K562 (cell line): ENCODE data around the gene RGMB. TPM values are rescaled to one million over a fixed set of nuclear protein-coding genes. Genes with fewer than 3 reads are reported as not detected.

Experiments used
- ATAC-seq: fragments of 200-7000 bp; cut with Tn5 transposase; 3 replicates; pipeline ENCODE4 v1.9.1; 2020; ENCODE audit warnings: moderate library complexity
- BruUV-seq: library from RNA; stranded (reverse); fragments of 400-500 nt; replicated peaks from 2 replicates; lab custom pipeline; 2021; lab: Mats Ljungman, UMichigan
- CTCF ChIA-PET: fragments of 300-600 bp; formaldehyde crosslinking; extraction: SDS; loops from one replicate; lab custom pipeline; 2021; ENCODE audit warnings: low intra/inter-chr PET ratio; lab: Yijun Ruan, JAX
- POLR2A ChIA-PET: fragments of 300-600, 350-650 bp; sonication (Branson Sonifier 250); formaldehyde crosslinking; extraction: SDS; loops from one replicate; lab custom pipeline; 2021; ENCODE audit warnings: antibody characterized with exemption, inconsistent platforms; lab: Yijun Ruan, JAX
- DNase-seq, 4 experiments: peaks; one replicate each; pipeline versions ENCODE4 v3.0.0 to v3.0.0-alpha.2; 2011 to 2018; ENCODE audit warnings: low spot score in 3 of 4, mixed read lengths in 3 of 4; ENCODE audit errors: extremely low read depth in 1 of 4
- FAIRE-seq: peaks from 2 replicates; lab custom pipeline; 2011; peaks lifted over from hg19 to GRCh38; lab: Jason Lieb, UNC
- H2AFZ ChIP-seq: 2 replicates; pipeline ENCODE4 v1.6.0; 2011; ENCODE audit warnings: low read depth, low read length, control low read depth, inconsistent platforms
- H3K27ac ChIP-seq: fragments of 200-600 bp; 3 replicates; pipeline ENCODE4 v1.8.0; 2011; ENCODE audit warnings: low read depth, mild to moderate bottlenecking, control low read depth, inconsistent platforms, low read length, moderate library complexity, mixed read lengths; ENCODE audit errors: extremely low read depth
- H3K27me3 ChIP-seq, 2 experiments: fragments of 300-600 bp in 1 of 2; 2 replicates in 1 of 2; 3 replicates in 1 of 2; pipeline versions ENCODE4 v1.6.0 to v1.8.0; 2011; ENCODE audit warnings: inconsistent platforms in 2 of 2, low read length in 2 of 2, mild to moderate bottlenecking in 1 of 2, mixed read lengths in 1 of 2, moderate library complexity in 1 of 2; ENCODE audit not compliant: control insufficient read depth in 2 of 2, insufficient read depth in 2 of 2
- H3K36me3 ChIP-seq: fragments of 300-600 bp; 3 replicates; pipeline ENCODE4 v1.8.0; 2011; ENCODE audit warnings: mild to moderate bottlenecking, low read length, inconsistent platforms; ENCODE audit not compliant: control insufficient read depth, insufficient read depth
- H3K4me1 ChIP-seq, 2 experiments: fragments of 200-600 bp in 1 of 2; replicated peaks in 1 of 2; 2 replicates in 1 of 2; 3 replicates in 1 of 2; pipeline versions ENCODE4 v1.5.1 to v1.8.0; 2011; ENCODE audit warnings: inconsistent platforms in 2 of 2, low read length in 2 of 2, mild to moderate bottlenecking in 1 of 2, mixed read lengths in 1 of 2, moderate library complexity in 1 of 2; ENCODE audit not compliant: control insufficient read depth in 2 of 2, insufficient read depth in 2 of 2
- H3K4me2 ChIP-seq: 2 replicates; pipeline ENCODE4 v1.6.1; 2011; ENCODE audit warnings: low read length, control low read depth, inconsistent platforms, mixed read lengths; ENCODE audit not compliant: insufficient read depth
- H3K4me3 ChIP-seq: fragments of 200-600 bp; sonication (generic), shearing (Covaris generic); 2 replicates; pipeline ENCODE4 v1.5.1; 2016; ENCODE audit warnings: control low read depth, inconsistent platforms
- H3K79me2 ChIP-seq: fragments of 200-600 bp; 3 replicates; pipeline ENCODE4 v1.8.0; 2011; ENCODE audit warnings: low read length, inconsistent platforms; ENCODE audit not compliant: control insufficient read depth, insufficient read depth
- H3K9ac ChIP-seq, 2 experiments: 2 replicates each; pipeline versions ENCODE4 v1.6.0 to v1.6.1; 2011; ENCODE audit warnings: low read depth in 2 of 2, low read length in 2 of 2, control low read depth in 1 of 2, inconsistent platforms in 1 of 2, mild to moderate bottlenecking in 1 of 2, mixed read lengths in 1 of 2; ENCODE audit not compliant: insufficient read depth in 1 of 2
- H3K9me1 ChIP-seq: one replicate; pipeline ENCODE4 v1.6.0; 2011; ENCODE audit warnings: inconsistent platforms, mild to moderate bottlenecking, low read length, moderate library complexity; ENCODE audit not compliant: control insufficient read depth, insufficient read depth
- H3K9me3 ChIP-seq: replicated peaks from 2 replicates; pipeline ENCODE4 v1.5.1; 2011; ENCODE audit warnings: low read depth, low read length, inconsistent platforms; ENCODE audit not compliant: control insufficient read depth, insufficient read depth
- H4K20me1 ChIP-seq: replicated peaks from 2 replicates; pipeline ENCODE4 v1.6.1; 2011; ENCODE audit warnings: low read length, inconsistent platforms, mixed read lengths; ENCODE audit not compliant: control insufficient read depth, insufficient read depth
- BRF2 ChIP-seq: IDR thresholded peaks from 3 replicates; pipeline ENCODE4 v1.6.1; 2011; ENCODE audit warnings: borderline replicate concordance, mild to moderate bottlenecking; ENCODE audit not compliant: insufficient read length, insufficient read depth
- CBX3 ChIP-seq, 2 experiments: IDR thresholded peaks; 1 replicate in 1 of 2; 2 replicates in 1 of 2; pipeline ENCODE4 v1.6.1; 2012; ENCODE audit warnings: inconsistent platforms in 2 of 2, low read length in 2 of 2, borderline replicate concordance in 1 of 2, control low read depth in 1 of 2
- FUS ChIP-seq: fragments of 200-400 bp; formaldehyde crosslinking; optimal IDR thresholded peaks from 2 replicates; pipeline ENCODE3; 2017; ENCODE audit warnings: low read depth, low read length
- GTF2E2 ChIP-seq: fragments of 200-800 bp; sonication (Bioruptor generic); IDR thresholded peaks from 2 replicates; pipeline ENCODE4 v1.6.1; 2016; ENCODE audit warnings: missing genetic modification characterization, missing compliant biosample characterization
- HDAC6 ChIP-seq: IDR thresholded peaks from 2 replicates; pipeline ENCODE4 v1.6.1; 2012; ENCODE audit warnings: low read depth, mild to moderate bottlenecking, control low read depth, inconsistent platforms, low read length, moderate library complexity
- POLR3A ChIP-seq: IDR thresholded peaks from 2 replicates; pipeline ENCODE4 v1.6.1; 2011; ENCODE audit warnings: borderline replicate concordance, mild to moderate bottlenecking, moderate library complexity; ENCODE audit not compliant: insufficient read length, insufficient read depth; ENCODE audit errors: extremely low read depth
- ZBTB7A ChIP-seq: IDR thresholded peaks from 2 replicates; pipeline ENCODE4 v1.6.1; 2011; ENCODE audit warnings: low read depth, mild to moderate bottlenecking, low read length, moderate library complexity, borderline replicate concordance; ENCODE audit not compliant: control insufficient read depth
- ZHX1 ChIP-seq: fragments of 150-350 bp; conservative IDR thresholded peaks from 2 replicates; pipeline ENCODE4 v1.6.1; 2014; ENCODE audit warnings: low read length
- ZNF57 ChIP-seq: fragments of 450-650 bp; formaldehyde crosslinking; IDR thresholded peaks from 2 replicates; pipeline ENCODE4 v1.4.0; 2020; ENCODE audit warnings: mild to moderate bottlenecking, moderate library complexity
- WGBS: fragments of 100-300 bp; shearing (Covaris generic); methylation state at CpG from one replicate; pipeline ENCODE4 v1.1.6; 2016; ENCODE audit warnings: low coverage, mixed read lengths; ENCODE audit not compliant: insufficient coverage; ENCODE audit errors: missing lambda C conversion rate; 5-methylcytosine and 5-hydroxymethylcytosine counted together
- in situ Hi-C: fragments of 300-500 bp; cut with MboI; formaldehyde crosslinking; loops from 4 replicates; pipeline ENCODE4 v1.15.0; 2018; ENCODE audit warnings: inconsistent platforms, mixed read lengths
- intact Hi-C: fragments of 100-400 bp; cut with micrococcal nuclease; formaldehyde crosslinking; loops from 2 replicates; pipeline ENCODE4 v1.14.2; 2022
- polyA plus RNA-seq, 8 experiments: library from polyadenylated mRNA; depleted of rRNA in 4 of 8; stranded (reverse) in 5 of 8; unstranded in 3 of 8; fragments of >200 nt; fragmentation: Nextera tagmentation in 2 of 8; fragmentation: Illumina TruSeq in 1 of 8; extraction: Ambion mirVana in 2 of 8; extraction: Trizol in 1 of 8; gene quantifications; 2 replicates each; pipeline versions ENCODE4 v1.2.1 to v1.2.3, GENCODE V29; 2011 to 2014; ENCODE audit warnings: inconsistent platforms in 1 of 8, missing spikeins in 1 of 8
- total RNA-seq, 7 experiments: library from RNA; depleted of rRNA in 6 of 7; stranded (reverse); fragments of >200 nt in 6 of 7; fragmentation: Illumina TruSeq in 2 of 7; extraction: Trizol in 2 of 7; gene quantifications; 2 replicates each; pipeline versions ENCODE4 v1.2.1 to v1.2.3, GENCODE V29; 2011 to 2021; ENCODE audit warnings: low replicate concordance in 1 of 7
- TF ChIP-seq, protein P1 (sequence below), 2 experiments: fragments of 450-650 bp; IDR thresholded peaks; 2 replicates each; pipeline ENCODE4 v1.6.1; 2018; ENCODE audit warnings: mild to moderate bottlenecking in 2 of 2, low read depth in 1 of 2; ENCODE audit not compliant: partially characterized antibody in 2 of 2
- TF ChIP-seq, protein P2 (sequence below): fragments of 450-650 bp; IDR thresholded peaks from 2 replicates; pipeline ENCODE4 v1.6.1; 2016; ENCODE audit warnings: missing biosample characterization, missing genetic modification characterization

RGMB gene
- total and polyA plus RNA-seq, 9 of the 15 experiments (the other 6 are each of a cell fraction or from before 2014, with no cell fraction given), result 0.03 to 0.38 TPM; not detected in 7

DNA sequence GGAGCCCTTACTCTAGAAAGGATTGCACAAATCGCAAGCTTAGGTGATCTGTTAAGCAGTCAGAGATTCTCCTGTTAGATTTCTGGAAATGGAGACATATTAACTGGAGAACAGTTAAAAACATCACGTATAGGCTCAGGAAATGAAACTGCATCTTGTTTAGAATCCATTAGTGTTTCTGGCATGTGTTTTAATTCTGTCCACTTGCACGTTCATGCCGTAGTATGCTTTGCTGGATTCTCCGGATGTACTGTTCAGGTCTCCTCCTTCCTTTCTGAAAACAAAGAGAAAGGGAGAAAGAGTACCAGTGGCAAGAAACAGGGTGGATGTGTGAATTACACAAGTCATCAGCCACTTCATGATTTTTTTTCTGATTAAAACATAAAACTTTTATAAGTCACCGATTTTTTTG, 2.5 kb upstream of the RGMB start:
- WGBS, result 14% methylated on average over 6 of the region's 6 CpGs
- POLR2A ChIA-PET, result no interaction called here
- H3K36me3 ChIP-seq, result no peaks in the 10 kb centered on the region
- no peak overlapping the region for H2AFZ ChIP-seq
- H3K4me1 ChIP-seq, result peaks cover 0 to 33% of the 10 kb centered on the region in 2 experiments; a peak in 2 of 5 replicates
- no peaks in the 10 kb centered on the region for H3K9me3 ChIP-seq
- CTCF ChIA-PET, result interaction anchor here (0.5 to 0.6 kb wide), 2 partner anchors 10 to 289 kb away, joined by 3 read pairs; no protein-coding TSS in a partner anchor
- H3K9me1 ChIP-seq, result no peaks in the 10 kb centered on the region
- H3K27ac ChIP-seq, result no peak overlapping the region
- no peak overlapping the region; the same call in 1 of the 2 replicates for H3K4me3 ChIP-seq
- FAIRE-seq (no peak), DNase-seq (no peak), ATAC-seq (no peak)
- no peak overlapping the region for H3K9ac ChIP-seq
- peaks cover 9 to 36% of the 10 kb centered on the region in 2 experiments; a peak in 4 of 5 replicates for H3K27me3 ChIP-seq
- H4K20me1 ChIP-seq, result 0 out of 2 replicates have a peak, but pooled peaks cover 2% of the 10 kb centered on the region
- intact Hi-C loops (no loop called here), in situ Hi-C loops (no loop called here)
- no TSS peak for BruUV-seq
- H3K79me2 ChIP-seq, result no peaks in the 10 kb centered on the region
- 0 out of 2 replicates have a peak overlapping the region, but pooled peaks have one; percentile 16 for H3K4me2 ChIP-seq
- no peak for TF ChIP-seq CBX3 (IDR thresholded peaks at IDR 0.05; ENCODE audit: borderline replicate concordance in 1 of 2, low read length in 2 of 2)
- TF ChIP-seq, protein P1, sequence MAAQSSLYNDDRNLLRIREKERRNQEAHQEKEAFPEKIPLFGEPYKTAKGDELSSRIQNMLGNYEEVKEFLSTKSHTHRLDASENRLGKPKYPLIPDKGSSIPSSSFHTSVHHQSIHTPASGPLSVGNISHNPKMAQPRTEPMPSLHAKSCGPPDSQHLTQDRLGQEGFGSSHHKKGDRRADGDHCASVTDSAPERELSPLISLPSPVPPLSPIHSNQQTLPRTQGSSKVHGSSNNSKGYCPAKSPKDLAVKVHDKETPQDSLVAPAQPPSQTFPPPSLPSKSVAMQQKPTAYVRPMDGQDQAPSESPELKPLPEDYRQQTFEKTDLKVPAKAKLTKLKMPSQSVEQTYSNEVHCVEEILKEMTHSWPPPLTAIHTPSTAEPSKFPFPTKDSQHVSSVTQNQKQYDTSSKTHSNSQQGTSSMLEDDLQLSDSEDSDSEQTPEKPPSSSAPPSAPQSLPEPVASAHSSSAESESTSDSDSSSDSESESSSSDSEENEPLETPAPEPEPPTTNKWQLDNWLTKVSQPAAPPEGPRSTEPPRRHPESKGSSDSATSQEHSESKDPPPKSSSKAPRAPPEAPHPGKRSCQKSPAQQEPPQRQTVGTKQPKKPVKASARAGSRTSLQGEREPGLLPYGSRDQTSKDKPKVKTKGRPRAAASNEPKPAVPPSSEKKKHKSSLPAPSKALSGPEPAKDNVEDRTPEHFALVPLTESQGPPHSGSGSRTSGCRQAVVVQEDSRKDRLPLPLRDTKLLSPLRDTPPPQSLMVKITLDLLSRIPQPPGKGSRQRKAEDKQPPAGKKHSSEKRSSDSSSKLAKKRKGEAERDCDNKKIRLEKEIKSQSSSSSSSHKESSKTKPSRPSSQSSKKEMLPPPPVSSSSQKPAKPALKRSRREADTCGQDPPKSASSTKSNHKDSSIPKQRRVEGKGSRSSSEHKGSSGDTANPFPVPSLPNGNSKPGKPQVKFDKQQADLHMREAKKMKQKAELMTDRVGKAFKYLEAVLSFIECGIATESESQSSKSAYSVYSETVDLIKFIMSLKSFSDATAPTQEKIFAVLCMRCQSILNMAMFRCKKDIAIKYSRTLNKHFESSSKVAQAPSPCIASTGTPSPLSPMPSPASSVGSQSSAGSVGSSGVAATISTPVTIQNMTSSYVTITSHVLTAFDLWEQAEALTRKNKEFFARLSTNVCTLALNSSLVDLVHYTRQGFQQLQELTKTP (IDR thresholded peaks at IDR 0.05; ENCODE audit: low read depth in 1 of 2, partially characterized antibody in 2 of 2), result no peak
- no peak for TF ChIP-seq GTF2E2
- no peak for TF ChIP-seq POLR3A
- no peak for TF ChIP-seq BRF2
- TF ChIP-seq ZBTB7A, result no peak
- TF ChIP-seq, protein P2, sequence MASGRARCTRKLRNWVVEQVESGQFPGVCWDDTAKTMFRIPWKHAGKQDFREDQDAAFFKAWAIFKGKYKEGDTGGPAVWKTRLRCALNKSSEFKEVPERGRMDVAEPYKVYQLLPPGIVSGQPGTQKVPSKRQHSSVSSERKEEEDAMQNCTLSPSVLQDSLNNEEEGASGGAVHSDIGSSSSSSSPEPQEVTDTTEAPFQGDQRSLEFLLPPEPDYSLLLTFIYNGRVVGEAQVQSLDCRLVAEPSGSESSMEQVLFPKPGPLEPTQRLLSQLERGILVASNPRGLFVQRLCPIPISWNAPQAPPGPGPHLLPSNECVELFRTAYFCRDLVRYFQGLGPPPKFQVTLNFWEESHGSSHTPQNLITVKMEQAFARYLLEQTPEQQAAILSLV (tag), result no peak
- TF ChIP-seq HDAC6, result no peak
- no peak for TF ChIP-seq FUS
- no peak for TF ChIP-seq ZNF57 (CRISPR knock-in tag)
- TF ChIP-seq ZHX1, result no peak
